ENCODE measurements around the gene TTBK2.

DNA sequence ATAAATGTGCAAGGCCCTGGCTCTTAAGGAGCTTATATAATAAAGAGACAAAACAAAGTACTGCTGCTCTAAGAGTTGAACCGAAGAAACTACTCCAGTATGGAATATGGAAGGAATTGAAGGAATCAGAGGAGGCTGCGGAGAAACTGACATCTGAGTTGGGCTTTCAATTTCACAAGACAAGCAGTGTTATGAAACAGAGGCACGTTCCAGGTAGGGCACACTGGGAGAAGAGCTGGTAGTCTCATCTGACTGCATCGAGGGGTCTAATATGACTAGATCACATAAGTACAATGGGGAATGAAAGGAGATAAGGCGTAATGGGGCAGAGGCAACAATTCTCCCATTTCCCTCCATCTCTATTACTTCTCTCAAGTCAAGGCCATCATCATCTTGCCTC is 115.3 kb downstream of the TTBK2 start:
- no peak for TF ChIP-seq POLR2A (IDR thresholded peaks at IDR 0.05)
- TF ChIP-seq, protein P1, sequence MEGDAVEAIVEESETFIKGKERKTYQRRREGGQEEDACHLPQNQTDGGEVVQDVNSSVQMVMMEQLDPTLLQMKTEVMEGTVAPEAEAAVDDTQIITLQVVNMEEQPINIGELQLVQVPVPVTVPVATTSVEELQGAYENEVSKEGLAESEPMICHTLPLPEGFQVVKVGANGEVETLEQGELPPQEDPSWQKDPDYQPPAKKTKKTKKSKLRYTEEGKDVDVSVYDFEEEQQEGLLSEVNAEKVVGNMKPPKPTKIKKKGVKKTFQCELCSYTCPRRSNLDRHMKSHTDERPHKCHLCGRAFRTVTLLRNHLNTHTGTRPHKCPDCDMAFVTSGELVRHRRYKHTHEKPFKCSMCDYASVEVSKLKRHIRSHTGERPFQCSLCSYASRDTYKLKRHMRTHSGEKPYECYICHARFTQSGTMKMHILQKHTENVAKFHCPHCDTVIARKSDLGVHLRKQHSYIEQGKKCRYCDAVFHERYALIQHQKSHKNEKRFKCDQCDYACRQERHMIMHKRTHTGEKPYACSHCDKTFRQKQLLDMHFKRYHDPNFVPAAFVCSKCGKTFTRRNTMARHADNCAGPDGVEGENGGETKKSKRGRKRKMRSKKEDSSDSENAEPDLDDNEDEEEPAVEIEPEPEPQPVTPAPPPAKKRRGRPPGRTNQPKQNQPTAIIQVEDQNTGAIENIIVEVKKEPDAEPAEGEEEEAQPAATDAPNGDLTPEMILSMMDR (IDR thresholded peaks at IDR 0.05) = no peak
